Effector memory CD4-positive, alpha-beta T cell (primary cell): ENCODE measurements around the gene SRGAP2.
"Not testable (repeated sequence)": the region's sequence is repeated elsewhere in the genome, so short reads cannot be mapped to it uniquely, and the experiment has no call there.

Experiments
- DNase-seq, 3 donors: peaks; one replicate each; pipeline ENCODE4 v3.0.0-alpha.2; 2020
- H3K27ac ChIP-seq: 2 replicates; pipeline ENCODE4 v1.7.0; 2013; ENCODE audit warnings: mild to moderate bottlenecking, low read length, moderate library complexity; ENCODE audit not compliant: insufficient read depth, poor library complexity, severe bottlenecking
- H3K27me3 ChIP-seq: replicated peaks from 2 replicates; pipeline ENCODE4 v1.7.0; 2013; ENCODE audit warnings: mild to moderate bottlenecking, low read length; ENCODE audit not compliant: insufficient read depth, control insufficient read depth, poor library complexity, severe bottlenecking
- H3K36me3 ChIP-seq: 2 replicates; pipeline ENCODE4 v1.7.0; 2013; ENCODE audit warnings: mild to moderate bottlenecking, low read length, moderate library complexity; ENCODE audit not compliant: control insufficient read depth, insufficient read depth
- H3K4me1 ChIP-seq: 2 replicates; pipeline ENCODE4 v1.7.0; 2013; ENCODE audit warnings: low read length, mild to moderate bottlenecking; ENCODE audit not compliant: control insufficient read depth, insufficient read depth, poor library complexity, severe bottlenecking
- H3K4me3 ChIP-seq: 2 replicates; pipeline ENCODE4 v1.7.0; 2013; ENCODE audit warnings: low read length, low read depth, mild to moderate bottlenecking; ENCODE audit not compliant: insufficient read depth, poor library complexity, severe bottlenecking
- H3K9me3 ChIP-seq: 2 replicates; pipeline ENCODE4 v1.7.0; 2013; ENCODE audit warnings: mild to moderate bottlenecking, low read length, moderate library complexity; ENCODE audit not compliant: control insufficient read depth

Gene SRGAP2

GRCh38 chr1:206250953-206251681 is 47.8 kb downstream of the SRGAP2 start:
- not testable (repeated sequence) for DNase-seq, H3K27me3 ChIP-seq, H3K36me3 ChIP-seq, H3K4me3 ChIP-seq, H3K9me3 ChIP-seq, H3K27ac ChIP-seq, H3K4me1 ChIP-seq

GRCh38 chr1:206252680-206253335 is 49.5 kb downstream of the SRGAP2 start:
- DNase-seq, H3K27me3 ChIP-seq, H3K4me3 ChIP-seq, H3K27ac ChIP-seq, H3K36me3 ChIP-seq, H3K4me1 ChIP-seq, H3K9me3 ChIP-seq: not testable (repeated sequence)
